Activated naive CD4-positive, alpha-beta T cell treated with anti-CD3 and anti-CD28 coated beads for 36 hours (primary cell): ENCODE measurements around the gene CALML4. TPM values are rescaled to one million over a fixed set of nuclear protein-coding genes. Genes with fewer than 3 reads are reported as not detected.
A peak's percentile ranks its signal among the peaks of the same experiment; 100 is the strongest.
"Not testable (repeated sequence)": the region's sequence is repeated elsewhere in the genome, so short reads cannot be mapped to it uniquely, and the experiment has no call there.

Source experiments
- CTCF ChIA-PET: fragments of 350-600 bp; sonication (Branson Sonifier 250); formaldehyde crosslinking; loops from one replicate; lab custom pipeline; 2021; ENCODE audit warnings: antibody characterized with exemption; lab: Charles Lee
- DNase-seq: peaks from one replicate; pipeline ENCODE4 v3.0.0-alpha.2; 2020
- H3K27ac Mint-ChIP-seq: one replicate; pipeline ENCODE4 v1.8.0; 2021; ENCODE audit warnings: mild to moderate bottlenecking, mixed read lengths
- H3K27me3 Mint-ChIP-seq: one replicate; pipeline ENCODE4 v1.8.0; 2021; ENCODE audit warnings: low read depth, mixed read lengths
- H3K36me3 Mint-ChIP-seq: one replicate; pipeline ENCODE4 v1.8.0; 2021; ENCODE audit warnings: low read depth, mixed read lengths
- H3K4me1 Mint-ChIP-seq: one replicate; pipeline ENCODE4 v1.8.0; 2021; ENCODE audit warnings: low read depth, mixed read lengths
- H3K4me3 Mint-ChIP-seq: one replicate; pipeline ENCODE4 v1.8.0; 2021; ENCODE audit warnings: mild to moderate bottlenecking, moderate library complexity, mixed read lengths
- H3K9me3 Mint-ChIP-seq: one replicate; pipeline ENCODE4 v1.8.0; 2021; ENCODE audit warnings: mixed read lengths
- intact Hi-C: fragments of 100-400 bp; cut with micrococcal nuclease; formaldehyde crosslinking; loops from one replicate; pipeline ENCODE4 v1.15.1; 2023
- total RNA-seq, 2 experiments: library from RNA; stranded (reverse); gene quantifications; one replicate each; pipeline ENCODE4 v1.2.3, GENCODE V29; 2021

CALML4 gene
- total RNA-seq: 10 to 100 TPM in 1 of 2 experiments, 1 to 10 TPM in 1; 8.5 to 11.4 TPM

GRCh38 chr15:68204776-68205557 lies at the start of gene CALML4:
CALML4 (minus strand) TSS chr15:68205332; CDS start chr15:68205247, 85 bp downstream.
- Mint-ChIP-seq H3K9me3 (no peaks in the 10 kb centered on the region), H3K4me1 (peaks cover 22% of the 10 kb centered on the region), H3K4me3 (no peak within 1 kb of the TSS), H3K36me3 (peaks cover 14% of the 10 kb centered on the region), H3K27me3 (no peaks in the 10 kb centered on the region), H3K27ac (no peak within 1 kb of the TSS)
- no peak for DNase-seq
- CTCF ChIA-PET: no interaction called here
- intact Hi-C loops: no loop called here

- no peaks in the 10 kb centered on the region for H3K36me3 Mint-ChIP-seq
- DNase-seq: peak; percentile 62
- H3K27ac Mint-ChIP-seq: no peak overlapping the region
- peaks cover 3% of the 10 kb centered on the region for H3K27me3 Mint-ChIP-seq
- no peak overlapping the region for H3K4me3 Mint-ChIP-seq
- intact Hi-C loops: loop anchor here (1.0 to 5.0 kb wide), 4 partner anchors 46 to 299 kb away; no protein-coding TSS in a partner anchor
- CTCF ChIA-PET: interaction anchor here (0.6 to 7.6 kb wide), 27 partner anchors 9 to 372 kb away, joined by 3 to 84 read pairs (median 4); partner anchors contain the start of gene FEM1B
- H3K4me1 Mint-ChIP-seq: no peaks in the 10 kb centered on the region
- H3K9me3 Mint-ChIP-seq: no peaks in the 10 kb centered on the region
These were observed 47.9 kb upstream of the CALML4 start for GRCh38 chr15:68252925-68253534.

- no peaks in the 10 kb centered on the region for H3K4me1 Mint-ChIP-seq
- CTCF ChIA-PET: interaction anchor here (7.6 kb wide), 1 partner anchor 56 kb away, joined by 84 read pairs; no protein-coding TSS in a partner anchor
- no peak overlapping the region for H3K4me3 Mint-ChIP-seq
- DNase-seq: no peak
- intact Hi-C loops: no loop called here
- H3K36me3 Mint-ChIP-seq: peaks cover 2% of the 10 kb centered on the region
- no peak overlapping the region for H3K27ac Mint-ChIP-seq
- H3K9me3 Mint-ChIP-seq: peaks cover 4% of the 10 kb centered on the region
- H3K27me3 Mint-ChIP-seq: peaks cover 2% of the 10 kb centered on the region
These were observed 44.1 kb upstream of the CALML4 start for GRCh38 chr15:68249058-68249713.

GRCh38 chr15:68244235-68244634 lies 39.1 kb upstream of the CALML4 start:
- H3K27ac Mint-ChIP-seq: no peak overlapping the region
- peaks cover under 1% of the 10 kb centered on the region for H3K27me3 Mint-ChIP-seq
- intact Hi-C loops: no loop called here
- peaks cover 13% of the 10 kb centered on the region for H3K9me3 Mint-ChIP-seq
- H3K36me3 Mint-ChIP-seq: peaks cover 5% of the 10 kb centered on the region
- no peak for DNase-seq
- H3K4me3 Mint-ChIP-seq: no peak overlapping the region
- no peaks in the 10 kb centered on the region for H3K4me1 Mint-ChIP-seq
- CTCF ChIA-PET: interaction anchor here (1.1 to 1.9 kb wide), 2 partner anchors 9 to 62 kb away, joined by 4 to 10 read pairs; no protein-coding TSS in a partner anchor

- no peak for DNase-seq
- H3K4me3 Mint-ChIP-seq: no peak overlapping the region
- H3K27me3 Mint-ChIP-seq: no peaks in the 10 kb centered on the region
- CTCF ChIA-PET: interaction anchor here (1.3 kb wide), 1 partner anchor 9 kb away, joined by 3 read pairs; no protein-coding TSS in a partner anchor
- no peak overlapping the region for H3K27ac Mint-ChIP-seq
- peaks cover 13% of the 10 kb centered on the region for H3K9me3 Mint-ChIP-seq
- intact Hi-C loops: no loop called here
- peaks cover 5% of the 10 kb centered on the region for H3K36me3 Mint-ChIP-seq
- H3K4me1 Mint-ChIP-seq: no peaks in the 10 kb centered on the region
These were observed 36.2 kb upstream of the CALML4 start for GRCh38 chr15:68241088-68241935.

GRCh38 chr15:68239025-68239424 lies 33.9 kb upstream of the CALML4 start:
- CTCF ChIA-PET: interaction anchor here (0.6 to 1.4 kb wide), 2 partner anchors 14 to 1281 kb away, joined by 3 to 6 read pairs; no protein-coding TSS in a partner anchor
- H3K9me3 Mint-ChIP-seq: peaks cover 7% of the 10 kb centered on the region
- H3K4me3 Mint-ChIP-seq: no peak overlapping the region
- peaks cover 2% of the 10 kb centered on the region for H3K36me3 Mint-ChIP-seq
- no peak overlapping the region for H3K27ac Mint-ChIP-seq
- no peak for DNase-seq
- no peaks in the 10 kb centered on the region for H3K27me3 Mint-ChIP-seq
- no peaks in the 10 kb centered on the region for H3K4me1 Mint-ChIP-seq
- intact Hi-C loops: no loop called here

- peaks cover 14% of the 10 kb centered on the region for H3K4me1 Mint-ChIP-seq
- DNase-seq: no peak
These were observed 29.9 kb upstream of the CALML4 start for GRCh38 chr15:68235022-68235421.

GRCh38 chr15:68234520-68234919 lies 29.4 kb upstream of the CALML4 start:
- DNase-seq, CTCF ChIA-PET: not testable (repeated sequence)

More at GRCh38 chr15:68235022-68235421, 29.9 kb upstream of the CALML4 start:
- no peak overlapping the region for H3K4me3 Mint-ChIP-seq
- intact Hi-C loops: no loop called here
- CTCF ChIA-PET: no interaction called here
- no peaks in the 10 kb centered on the region for H3K27me3 Mint-ChIP-seq
- no peaks in the 10 kb centered on the region for H3K36me3 Mint-ChIP-seq
- H3K9me3 Mint-ChIP-seq: no peaks in the 10 kb centered on the region
- no peak overlapping the region for H3K27ac Mint-ChIP-seq

GRCh38 chr15:68234060-68234459 lies 28.9 kb upstream of the CALML4 start:
- CTCF ChIA-PET: no interaction called here
- intact Hi-C loops: no loop called here
- no peaks in the 10 kb centered on the region for H3K9me3 Mint-ChIP-seq
- H3K4me1 Mint-ChIP-seq: peaks cover 17% of the 10 kb centered on the region
- DNase-seq: no peak
- H3K27ac Mint-ChIP-seq: no peak overlapping the region
- H3K36me3 Mint-ChIP-seq: no peaks in the 10 kb centered on the region
- no peak overlapping the region for H3K4me3 Mint-ChIP-seq
- no peaks in the 10 kb centered on the region for H3K27me3 Mint-ChIP-seq

More at GRCh38 chr15:68234520-68234919, 29.4 kb upstream of the CALML4 start:
- H3K4me1 Mint-ChIP-seq: peaks cover 17% of the 10 kb centered on the region
- intact Hi-C loops, H3K27me3 Mint-ChIP-seq, H3K36me3 Mint-ChIP-seq, H3K27ac Mint-ChIP-seq, H3K9me3 Mint-ChIP-seq, H3K4me3 Mint-ChIP-seq: not testable (repeated sequence)

GRCh38 chr15:68232937-68233336 lies 27.8 kb upstream of the CALML4 start:
- Mint-ChIP-seq H3K27me3 (no peaks in the 10 kb centered on the region), H3K27ac (no peak overlapping the region), H3K36me3 (peaks cover 8% of the 10 kb centered on the region), H3K4me1 (peaks cover 25% of the 10 kb centered on the region), H3K4me3 (no peak overlapping the region), H3K9me3 (no peaks in the 10 kb centered on the region)
- DNase-seq: no peak
- intact Hi-C loops: no loop called here
- CTCF ChIA-PET: interaction anchor here (0.6 to 1.4 kb wide), 2 partner anchors 13 to 637 kb away, joined by 3 read pairs; no protein-coding TSS in a partner anchor

GRCh38 chr15:68232449-68232848 lies 27.3 kb upstream of the CALML4 start:
- intact Hi-C loops: no loop called here
- peaks cover 30% of the 10 kb centered on the region for H3K4me1 Mint-ChIP-seq
- H3K36me3 Mint-ChIP-seq: peaks cover 12% of the 10 kb centered on the region
- no peaks in the 10 kb centered on the region for H3K9me3 Mint-ChIP-seq
- DNase-seq: no peak
- no peak overlapping the region for H3K27ac Mint-ChIP-seq
- no peaks in the 10 kb centered on the region for H3K27me3 Mint-ChIP-seq
- CTCF ChIA-PET: interaction anchor here (0.6 to 1.4 kb wide), 4 partner anchors 8 to 637 kb away, joined by 3 to 4 read pairs (median 3); no protein-coding TSS in a partner anchor
- H3K4me3 Mint-ChIP-seq: no peak overlapping the region
